K562 (cell line): ENCODE data around the gene SCG5. TPM values are rescaled to one million over a fixed set of nuclear protein-coding genes. Genes with fewer than 3 reads are reported as not detected.

Source experiments
- CBX8 ChIP-seq: fragments of 200-600 bp; sonication (generic); IDR thresholded peaks from 2 replicates; pipeline ENCODE4 v1.6.1; 2012; ENCODE audit warnings: borderline replicate concordance, mixed run types, low read depth, mild to moderate bottlenecking, moderate library complexity, mixed read lengths, low read length, control low read depth, inconsistent platforms; ENCODE audit not compliant: poor library complexity, severe bottlenecking; ENCODE audit errors: extremely low read depth
- CSDE1 ChIP-seq, 2 experiments: fragments of 450-650 bp; IDR thresholded peaks; 2 replicates each; pipeline ENCODE4 v1.6.1; 2016; ENCODE audit warnings: mild to moderate bottlenecking in 1 of 2
- GTF2B ChIP-seq: IDR thresholded peaks from 2 replicates; pipeline ENCODE4 v1.6.1; 2011; ENCODE audit not compliant: insufficient read length; ENCODE audit errors: extremely low read depth
- MGA ChIP-seq: fragments of 450-650 bp; IDR thresholded peaks from 2 replicates; pipeline ENCODE4 v1.6.1; 2016; ENCODE audit warnings: mild to moderate bottlenecking, moderate library complexity
- PRPF4 ChIP-seq: fragments of 200-400 bp; formaldehyde crosslinking; IDR thresholded peaks from one replicate; pipeline ENCODE4 v1.6.1; 2017; ENCODE audit warnings: low read length, low read depth, mild to moderate bottlenecking; ENCODE audit not compliant: insufficient read depth, poor library complexity, severe bottlenecking
- RAD51 ChIP-seq: fragments of 450-650 bp; IDR thresholded peaks from 2 replicates; pipeline ENCODE4 v1.7.1; 2016; ENCODE audit warnings: low read depth, mild to moderate bottlenecking, borderline replicate concordance
- polyA plus RNA-seq, 8 experiments: library from polyadenylated mRNA; depleted of rRNA in 4 of 8; stranded (reverse) in 5 of 8; unstranded in 3 of 8; fragments of >200 nt; fragmentation: Nextera tagmentation in 2 of 8; fragmentation: Illumina TruSeq in 1 of 8; extraction: Ambion mirVana in 2 of 8; extraction: Trizol in 1 of 8; gene quantifications; 2 replicates each; pipeline versions ENCODE4 v1.2.1 to v1.2.3, GENCODE V29; 2011 to 2014; ENCODE audit warnings: inconsistent platforms in 1 of 8, missing spikeins in 1 of 8
- total RNA-seq, 7 experiments: library from RNA; depleted of rRNA in 6 of 7; stranded (reverse); fragments of >200 nt in 6 of 7; fragmentation: Illumina TruSeq in 2 of 7; extraction: Trizol in 2 of 7; gene quantifications; 2 replicates each; pipeline versions ENCODE4 v1.2.1 to v1.2.3, GENCODE V29; 2011 to 2021; ENCODE audit warnings: low replicate concordance in 1 of 7

SCG5 gene
- total and polyA plus RNA-seq, 9 of the 15 experiments (the other 6 are each of a cell fraction or from before 2014, with no cell fraction given), result 0.06 to 0.76 (median 0.28) TPM; not detected in 2

DNA sequence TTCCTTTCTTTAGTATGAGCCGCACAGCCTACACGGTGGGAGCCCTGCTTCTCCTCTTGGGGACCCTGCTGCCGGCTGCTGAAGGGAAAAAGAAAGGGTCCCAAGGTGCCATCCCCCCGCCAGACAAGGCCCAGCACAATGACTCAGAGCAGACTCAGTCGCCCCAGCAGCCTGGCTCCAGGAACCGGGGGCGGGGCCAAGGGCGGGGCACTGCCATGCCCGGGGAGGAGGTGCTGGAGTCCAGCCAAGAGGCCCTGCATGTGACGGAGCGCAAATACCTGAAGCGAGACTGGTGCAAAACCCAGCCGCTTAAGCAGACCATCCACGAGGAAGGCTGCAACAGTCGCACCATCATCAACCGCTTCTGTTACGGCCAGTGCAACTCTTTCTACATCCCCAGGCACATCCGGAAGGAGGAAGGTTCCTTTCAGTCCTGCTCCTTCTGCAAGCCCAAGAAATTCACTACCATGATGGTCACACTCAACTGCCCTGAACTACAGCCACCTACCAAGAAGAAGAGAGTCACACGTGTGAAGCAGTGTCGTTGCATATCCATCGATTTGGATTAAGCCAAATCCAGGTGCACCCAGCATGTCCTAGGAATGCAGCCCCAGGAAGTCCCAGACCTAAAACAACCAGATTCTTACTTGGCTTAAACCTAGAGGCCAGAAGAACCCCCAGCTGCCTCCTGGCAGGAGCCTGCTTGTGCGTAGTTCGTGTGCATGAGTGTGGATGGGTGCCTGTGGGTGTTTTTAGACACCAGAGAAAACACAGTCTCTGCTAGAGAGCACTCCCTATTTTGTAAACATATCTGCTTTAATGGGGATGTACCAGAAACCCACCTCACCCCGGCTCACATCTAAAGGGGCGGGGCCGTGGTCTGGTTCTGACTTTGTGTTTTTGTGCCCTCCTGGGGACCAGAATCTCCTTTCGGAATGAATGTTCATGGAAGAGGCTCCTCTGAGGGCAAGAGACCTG lies 89.5 kb downstream of the SCG5 start (continued):
- TF ChIP-seq MGA, result peak; percentile 28; the same call in 1 of the 2 replicates
- TF ChIP-seq PRPF4, result no peak
- no peak for TF ChIP-seq RAD51
- no peak for TF ChIP-seq CBX8
- no peak for TF ChIP-seq GTF2B
- TF ChIP-seq CSDE1 (IDR thresholded peaks at IDR 0.05), result no peak
